NCI-H1417 treated with DMSO at 0.1 percent for 48 hours (cell line): ENCODE measurements around the gene PAK1.
"Not testable (repeated sequence)": the region's sequence is repeated elsewhere in the genome, so short reads cannot be mapped to it uniquely, and the experiment has no call there.

Source experiments
- DNase-seq: peaks from one replicate; lab custom pipeline; 2025; lab: John Stamatoyannopoulos, UW

The PAK1 gene

DNA sequence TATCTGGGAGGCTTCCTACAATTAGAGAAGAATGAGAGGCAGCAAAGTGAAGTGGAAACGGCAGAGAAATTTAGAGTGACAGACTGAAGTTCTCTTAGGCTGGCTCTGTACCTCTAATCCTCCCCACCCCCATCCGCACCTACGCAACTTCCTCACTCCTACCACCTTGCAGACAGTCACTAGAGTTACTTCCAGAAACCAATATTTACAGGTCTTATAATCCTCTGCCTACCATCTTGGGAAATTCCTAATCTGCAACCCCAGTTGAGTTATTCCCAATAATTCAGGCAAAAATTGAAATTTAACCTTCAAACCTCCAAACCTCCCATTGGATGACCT, 71.7 kb downstream of the PAK1 start:
- DNase-seq, result no peak

- peak; percentile 19 for DNase-seq
Observed at GRCh38 chr11:77401486-77402217, 72.2 kb downstream of the PAK1 start.

DNA sequence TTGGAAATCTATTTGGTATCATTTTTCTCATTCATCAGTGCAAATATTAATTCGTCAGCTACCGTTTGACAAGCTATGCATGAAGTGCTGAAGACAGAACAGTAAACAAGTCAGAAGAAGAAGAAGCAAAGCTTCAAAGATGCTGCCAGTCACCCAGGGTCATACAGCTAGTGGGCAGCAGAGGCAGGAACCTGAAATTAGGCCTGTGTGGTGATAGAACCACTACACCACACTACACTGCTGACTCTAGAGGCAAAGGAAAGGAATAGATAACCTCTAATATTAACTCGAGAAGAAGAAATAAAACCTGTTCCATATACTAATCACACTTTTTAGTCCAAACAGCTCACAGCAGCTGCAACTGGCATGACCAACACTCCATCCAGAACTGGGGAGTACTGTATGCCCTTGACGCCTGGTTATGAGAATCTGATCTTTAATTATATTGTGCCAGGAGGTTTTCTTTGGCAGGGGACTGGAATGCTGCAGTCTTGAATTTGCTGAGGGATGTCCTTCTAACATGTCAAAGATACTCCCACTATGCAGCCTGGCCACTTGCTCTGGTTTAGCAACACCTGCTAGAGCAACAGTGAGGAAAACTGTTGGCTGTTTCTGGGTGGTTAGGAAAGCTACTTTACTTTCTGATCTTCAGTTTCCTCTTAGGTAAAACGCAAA, 73.0 kb downstream of the PAK1 start:
- DNase-seq, result no peak

DNA sequence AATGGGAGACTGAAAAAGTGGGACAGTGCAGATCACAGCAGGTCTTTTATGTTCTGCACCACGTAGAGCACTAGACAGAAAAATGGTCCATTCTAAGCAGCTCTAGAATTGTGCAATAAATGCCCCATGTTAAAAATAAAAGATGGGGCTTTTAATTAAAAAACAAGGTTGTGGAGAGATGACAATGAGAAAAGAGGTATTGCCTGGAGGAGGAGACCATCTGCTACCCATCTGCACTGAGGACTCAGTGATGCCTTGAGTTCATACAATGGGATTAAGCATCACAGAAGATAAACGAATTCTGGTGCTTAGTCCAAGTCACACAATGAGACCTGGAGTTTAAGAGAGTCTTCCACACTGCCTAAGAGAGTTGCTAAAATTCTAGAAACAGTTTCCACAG, 73.6 kb downstream of the PAK1 start:
- DNase-seq, result no peak

DNA sequence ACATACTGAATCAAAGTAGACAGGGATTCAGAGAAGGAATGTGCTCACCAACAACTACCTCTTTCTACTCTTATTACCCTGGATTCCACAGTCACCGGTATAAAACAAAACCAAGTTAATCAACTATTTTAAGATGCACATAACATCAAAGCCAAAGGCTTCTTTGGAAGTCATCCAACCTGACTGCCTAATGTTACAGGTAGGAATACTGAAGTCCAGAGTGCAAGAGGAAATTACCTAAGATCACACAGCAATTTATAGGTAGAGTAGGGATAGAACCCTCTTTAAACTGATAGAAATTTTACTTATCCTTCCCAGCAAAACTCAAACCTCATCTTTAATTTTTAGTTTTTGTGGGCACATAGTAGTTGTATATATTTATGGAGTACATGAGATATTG, 76.3 kb downstream of the PAK1 start:
- no peak for DNase-seq

DNA sequence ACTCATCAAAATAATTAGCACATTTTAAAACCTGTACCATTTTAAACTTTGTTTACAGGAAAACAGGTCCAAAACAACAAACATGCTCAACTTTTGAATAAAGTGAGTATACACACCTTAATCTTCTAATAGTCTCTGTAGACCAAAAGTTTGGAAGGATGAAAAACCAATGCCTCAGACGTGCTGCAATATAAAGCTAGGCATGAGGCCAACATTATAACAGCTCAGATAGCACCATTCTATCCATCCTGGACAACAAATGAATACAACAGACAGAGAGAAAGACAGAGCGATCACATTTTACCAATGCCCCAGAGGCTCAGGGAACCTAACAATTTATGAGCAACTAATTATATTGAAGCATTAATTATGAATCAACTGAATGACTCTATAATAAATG, 77.0 kb downstream of the PAK1 start:
- DNase-seq, result no peak

- no peak for DNase-seq
Observed at GRCh38 chr11:77396305-77396704, 77.6 kb downstream of the PAK1 start.

DNA sequence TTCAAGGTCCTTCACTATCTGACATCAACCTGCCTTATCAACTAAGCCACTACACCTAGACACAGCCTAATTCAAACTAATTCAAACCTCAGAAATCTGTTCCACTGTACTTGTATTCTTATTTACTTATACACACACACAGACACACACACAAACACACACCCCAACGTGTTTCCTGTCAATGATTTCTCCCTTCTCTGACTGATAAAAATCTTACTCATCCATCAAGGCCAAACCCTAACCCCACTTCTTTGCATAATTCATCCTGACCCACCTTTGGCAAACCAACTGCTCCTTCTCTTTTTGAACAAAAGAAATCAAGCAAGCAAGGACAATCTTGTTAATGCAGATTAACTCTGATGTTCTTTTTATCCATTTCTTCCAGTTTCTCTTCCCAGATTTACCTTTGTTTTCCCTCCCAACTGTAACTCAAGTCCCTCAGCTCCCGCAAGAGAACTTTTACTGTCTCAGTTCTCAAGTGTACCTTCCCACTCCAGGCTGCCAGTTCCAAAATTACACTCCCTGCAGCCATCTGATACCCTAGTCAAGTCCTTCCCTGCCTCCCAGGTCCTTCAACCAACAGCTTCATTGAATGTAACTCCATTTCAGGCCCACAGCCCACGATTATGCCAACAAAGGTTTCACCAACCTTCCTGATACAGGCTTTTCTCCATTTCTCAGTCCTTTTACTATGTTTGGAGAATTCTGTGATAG, 78.3 kb downstream of the PAK1 start:
- DNase-seq, result no peak

GRCh38 chr11:77392842-77393241, 81.1 kb downstream of the PAK1 start:
- no peak for DNase-seq

DNA sequence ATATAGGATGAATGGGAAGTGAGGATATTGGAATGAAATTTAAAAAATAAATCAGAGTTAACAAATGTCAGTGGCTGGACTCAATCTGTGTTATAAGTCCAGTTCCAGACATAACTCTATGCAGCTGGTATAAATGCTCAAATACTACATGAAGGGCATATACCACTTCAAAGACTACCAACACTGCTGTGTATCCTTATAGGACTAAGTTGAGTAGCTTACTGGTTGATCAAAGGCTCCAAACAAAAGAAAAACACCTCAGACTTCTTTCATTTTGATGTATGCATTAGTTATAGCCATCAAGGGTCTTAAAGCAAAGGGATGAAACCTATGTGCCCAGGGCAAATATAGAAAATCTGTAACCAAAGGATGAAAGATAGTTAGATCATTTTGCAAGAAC, 86.2 kb downstream of the PAK1 start:
- no peak for DNase-seq

DNA sequence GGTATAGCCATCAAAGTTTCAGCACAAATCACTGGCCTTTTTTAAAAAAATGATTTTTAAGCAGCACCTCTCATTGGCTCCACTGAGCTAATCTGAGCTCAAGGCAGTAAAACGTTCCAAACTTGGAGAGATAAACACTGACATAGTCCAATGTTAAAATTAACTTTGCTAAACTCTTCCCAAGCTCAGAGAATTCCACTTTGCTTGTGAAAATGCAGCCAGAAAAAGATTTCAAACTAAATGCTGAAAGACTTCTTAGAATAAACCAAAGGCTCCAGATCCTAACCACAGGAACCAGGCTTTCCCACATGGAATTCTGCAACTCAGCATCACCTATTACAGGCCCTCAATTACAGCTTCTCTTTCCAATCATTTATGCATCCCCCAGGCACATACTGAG, 87.7 kb downstream of the PAK1 start:
- no peak for DNase-seq

DNA sequence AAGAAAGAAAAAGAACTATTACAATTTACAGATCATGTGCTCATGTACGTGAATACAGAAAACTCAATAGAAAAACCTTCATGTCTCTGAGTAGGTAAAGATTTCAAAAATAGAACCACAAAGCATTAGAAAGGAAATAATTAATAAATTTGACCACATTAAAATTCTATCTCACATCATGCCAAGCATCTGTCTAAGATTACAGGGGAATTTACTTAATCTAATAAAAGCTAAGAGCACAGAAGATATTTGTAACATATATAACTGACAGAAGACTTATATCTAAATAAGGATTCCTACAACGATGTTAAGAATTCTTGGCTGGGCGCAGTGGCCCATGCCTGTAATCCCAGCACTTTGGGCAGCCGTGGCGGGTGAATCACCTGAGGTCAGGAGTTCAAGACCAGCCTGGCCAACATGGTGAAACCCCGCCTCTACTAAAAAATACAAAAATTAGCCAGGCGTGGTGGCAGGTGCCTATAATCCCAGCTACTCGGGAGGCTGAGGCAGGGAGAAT, 88.6 kb downstream of the PAK1 start:
- DNase-seq, result not testable (repeated sequence)

DNA sequence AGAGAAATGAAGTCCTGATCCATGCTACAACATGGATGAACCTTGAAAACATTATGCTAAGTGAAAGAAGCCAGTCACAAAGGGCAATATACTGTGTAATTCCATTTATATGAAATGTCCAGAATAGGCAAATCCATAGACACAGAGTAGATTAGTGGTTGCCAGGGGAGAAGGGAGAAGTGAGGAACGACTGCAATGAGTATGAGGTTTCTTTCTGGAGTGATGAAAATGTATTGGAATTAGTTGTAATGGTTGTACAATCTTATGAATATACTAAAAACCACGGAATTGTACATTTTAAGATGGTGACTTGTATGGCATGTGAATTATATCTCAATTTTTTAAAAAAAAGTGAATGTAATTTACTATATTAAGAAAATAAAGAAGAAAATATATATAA, 89.3 kb downstream of the PAK1 start:
- DNase-seq, result no peak

GRCh38 chr11:77383349-77383748, 90.5 kb downstream of the PAK1 start:
- not testable (repeated sequence) for DNase-seq

- DNase-seq, result no peak
Observed at GRCh38 chr11:77381729-77382665, 91.9 kb downstream of the PAK1 start.

DNA sequence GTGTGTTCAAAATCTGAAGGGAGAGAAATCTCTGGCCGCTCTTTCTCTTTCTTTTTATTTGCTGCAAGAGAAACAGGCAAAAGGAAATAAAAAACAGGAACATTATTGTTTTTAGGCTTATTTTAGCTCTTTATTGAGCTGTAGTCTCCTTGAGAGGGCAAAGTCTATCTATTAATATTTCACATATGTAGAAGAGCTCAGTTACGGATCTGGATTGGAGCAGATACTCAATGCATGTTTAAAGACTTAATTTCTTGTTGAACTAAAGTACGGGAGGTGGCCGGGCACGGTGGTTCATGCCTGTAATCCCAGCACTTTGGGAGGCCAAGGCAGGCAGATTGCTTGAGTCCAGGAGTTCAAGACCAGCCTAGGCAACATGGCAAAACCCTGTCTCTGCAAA, 94.0 kb downstream of the PAK1 start:
- no peak for DNase-seq

DNA sequence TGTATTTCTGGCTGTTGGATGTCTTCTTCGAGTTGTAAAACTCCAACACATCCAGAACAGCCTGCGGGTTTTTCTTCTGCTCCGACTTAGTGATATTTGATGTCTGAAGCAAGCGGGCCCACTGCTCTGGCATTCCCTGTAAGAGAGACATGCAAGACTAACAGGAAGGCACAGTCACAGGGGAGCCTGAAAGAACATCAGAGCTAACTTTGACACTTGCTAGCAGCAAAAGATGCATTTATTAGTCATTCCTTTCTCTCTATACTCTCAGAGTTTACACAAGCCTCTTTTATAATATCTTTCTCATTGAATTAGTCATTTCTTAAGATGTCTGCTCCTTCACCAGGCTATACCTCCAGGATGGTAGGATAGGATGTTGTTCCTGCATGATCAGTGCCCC, 94.6 kb downstream of the PAK1 start:
- no peak for DNase-seq

DNA sequence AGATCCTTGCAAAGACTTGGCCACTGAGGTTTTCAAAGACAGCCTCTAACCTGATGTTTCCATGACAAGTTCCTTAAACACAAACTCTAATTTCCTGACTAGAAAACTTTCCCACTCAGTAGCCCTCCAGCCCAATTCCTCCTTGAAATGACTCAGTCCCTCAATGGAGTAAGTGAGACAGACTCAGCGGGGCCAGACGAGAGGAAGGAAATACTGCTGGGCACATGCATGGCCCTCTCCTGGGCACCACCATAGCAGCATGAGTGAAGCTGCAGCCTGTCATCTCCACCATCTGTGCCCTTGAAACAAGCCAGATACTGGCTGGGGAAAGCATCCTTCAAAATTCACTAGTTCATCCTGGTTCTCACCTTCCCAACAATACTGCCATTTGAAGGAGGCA, 96.2 kb downstream of the PAK1 start:
- DNase-seq, result no peak

DNA sequence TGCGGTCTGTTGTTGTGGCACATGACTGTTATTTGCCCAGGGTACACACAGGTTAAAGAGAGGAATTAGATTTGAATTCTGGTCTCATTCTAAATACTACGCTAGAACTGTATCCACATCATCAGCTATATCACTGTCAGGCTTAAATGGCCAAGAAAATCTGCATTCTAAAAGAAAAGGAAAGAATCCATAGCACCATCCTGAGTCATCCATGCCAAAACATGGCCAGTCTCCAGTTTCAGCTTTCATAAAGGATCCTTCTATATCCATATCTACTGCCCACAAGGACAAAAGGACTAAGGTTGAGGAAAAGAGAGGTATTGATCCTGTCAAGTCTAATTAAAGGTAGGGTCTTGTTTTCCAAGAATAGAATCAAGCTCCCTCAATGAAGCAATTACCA, 98.8 kb downstream of the PAK1 start:
- DNase-seq, result no peak

DNA sequence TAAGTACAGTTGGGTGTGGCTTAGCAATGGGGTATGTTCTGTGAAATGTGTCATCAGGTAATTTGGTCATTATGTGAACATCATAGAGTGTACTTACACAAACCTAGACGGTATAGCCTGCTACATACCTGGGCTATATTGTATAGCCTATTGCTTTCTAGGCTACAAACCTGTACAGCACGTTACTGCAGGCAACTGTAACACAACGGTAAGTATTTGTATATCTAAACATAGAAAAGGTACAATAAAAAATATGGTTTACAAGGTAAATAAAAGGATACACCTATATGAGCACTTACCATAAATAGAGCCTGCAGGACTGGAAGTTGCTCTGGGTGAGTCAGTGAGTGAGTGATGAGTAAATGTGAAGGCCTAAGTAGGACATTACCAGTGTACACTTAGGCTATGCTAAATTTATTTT, 99.3 kb downstream of the PAK1 start:
- no peak for DNase-seq

DNA sequence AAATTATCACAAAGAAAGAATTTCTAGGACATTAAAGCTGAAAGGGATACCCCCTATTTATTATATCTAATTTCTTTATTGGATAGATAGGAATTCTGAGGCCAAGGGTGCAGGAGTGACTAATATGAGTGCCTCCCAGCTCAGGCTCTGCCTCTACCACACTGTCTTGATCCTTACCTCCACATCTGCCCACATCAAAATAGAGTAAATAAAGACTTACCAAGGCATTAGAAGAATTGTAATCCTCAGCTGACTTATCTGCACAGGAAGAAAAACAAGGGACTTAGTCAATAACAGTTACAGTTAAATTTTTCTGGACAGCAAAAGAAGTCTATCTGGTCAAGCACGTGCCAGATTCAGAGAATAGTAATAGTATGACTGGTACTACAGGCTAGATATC, 99.8 kb downstream of the PAK1 start:
- no peak for DNase-seq

DNA sequence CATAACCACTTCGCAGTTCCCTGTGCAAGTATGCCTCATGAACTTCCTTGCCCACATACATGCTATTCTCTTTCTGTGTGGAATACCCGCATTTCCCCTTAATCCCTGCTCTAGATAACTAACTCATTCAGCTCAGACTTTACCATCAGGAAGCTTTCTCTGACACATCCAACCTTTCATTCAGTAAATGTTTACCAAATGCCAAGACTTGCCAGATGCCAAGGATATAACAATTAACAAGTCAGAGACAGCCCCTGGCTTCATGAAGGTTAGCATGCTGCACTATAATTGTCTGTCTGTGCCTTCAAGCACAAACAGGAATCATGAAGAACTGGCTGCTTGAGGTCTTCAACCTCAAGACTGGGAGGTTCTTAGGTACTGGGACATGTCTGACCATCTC, 101.2 kb downstream of the PAK1 start:
- DNase-seq, result no peak
